GM23248 (cell line): ENCODE results near the gene GNB1.

Experiments used
- EZH2 ChIP-seq: fragments of 200-600 bp; sonication (generic); IDR thresholded peaks from 2 replicates; pipeline ENCODE4 v1.6.1; 2018; ENCODE audit warnings: antibody characterized with exemption, mild to moderate bottlenecking; ENCODE audit not compliant: insufficient read depth, poor library complexity, severe bottlenecking
- EZH2phosphoT487 ChIP-seq: fragments of 200-600 bp; sonication (generic); IDR thresholded peaks from 2 replicates; pipeline ENCODE4 v1.6.1; 2018; ENCODE audit warnings: antibody characterized with exemption, moderate library complexity, mild to moderate bottlenecking, low read depth; ENCODE audit not compliant: insufficient read depth

DNA sequence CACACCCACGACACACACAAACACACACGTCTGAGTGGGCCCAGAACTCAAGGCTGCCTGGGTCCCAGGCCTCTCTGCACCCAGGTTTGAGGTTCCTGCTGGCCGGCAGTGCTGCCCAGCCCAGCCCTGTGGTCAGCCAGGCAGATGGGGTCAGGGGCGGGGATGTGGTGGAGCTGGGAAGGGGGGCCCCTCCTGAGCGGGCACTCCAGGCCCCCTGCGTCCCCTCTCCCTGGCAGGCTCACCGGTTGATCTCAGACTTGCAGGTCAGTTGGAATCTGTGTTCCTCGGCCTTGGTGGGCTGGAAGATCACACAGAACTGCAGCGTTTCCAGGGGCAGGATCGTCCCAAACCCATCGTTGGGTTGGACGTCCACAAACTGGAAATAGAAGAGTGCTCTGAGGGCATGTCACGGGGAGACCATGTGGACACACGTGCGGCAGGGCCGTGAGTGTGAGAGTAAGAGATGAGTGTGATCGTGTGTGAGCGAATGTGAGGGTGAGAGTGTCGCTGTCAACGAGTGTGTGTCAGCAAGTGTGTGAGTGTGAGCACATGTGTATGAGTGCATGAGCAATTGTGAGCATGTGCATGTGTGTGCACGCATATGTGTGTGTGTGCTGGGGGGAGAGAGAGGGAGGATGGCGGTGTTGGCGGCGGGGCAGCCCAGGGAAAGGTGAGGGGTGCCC is 47.9 kb upstream of the GNB1 start:
- TF ChIP-seq EZH2phosphoT487 (no peak), EZH2 (no peak)
